ENCODE results near the gene TBRG4.

The TBRG4 gene

GRCh38 chr7:45140827-45141226 is 29.3 kb upstream of the TBRG4 start:
- DNase-seq: no peak

- no peak for DNase-seq
Measured at GRCh38 chr7:45138433-45139267, 27.2 kb upstream of the TBRG4 start.

GRCh38 chr7:45136106-45137060 is 24.9 kb upstream of the TBRG4 start:
- DNase-seq: peak; percentile 48 to 69

- no peak for DNase-seq
Measured at GRCh38 chr7:45133877-45134276, 22.4 kb upstream of the TBRG4 start.

- no peak for DNase-seq
Measured at GRCh38 chr7:45133352-45133751, 21.9 kb upstream of the TBRG4 start.

GRCh38 chr7:45132708-45133320 is 21.3 kb upstream of the TBRG4 start:
- DNase-seq: no peak

GRCh38 chr7:45131891-45132290 is 20.4 kb upstream of the TBRG4 start:
- DNase-seq: no peak

- no peak for DNase-seq
Measured at GRCh38 chr7:45130910-45131309, 19.4 kb upstream of the TBRG4 start.

GRCh38 chr7:45129906-45130305 is 18.4 kb upstream of the TBRG4 start:
- no peak for DNase-seq

GRCh38 chr7:45129181-45129800 is 17.8 kb upstream of the TBRG4 start:
- DNase-seq: no peak

GRCh38 chr7:45126920-45127319 is 15.4 kb upstream of the TBRG4 start:
- DNase-seq: no peak

- no peak for DNase-seq
Measured at GRCh38 chr7:45126201-45126600, 14.7 kb upstream of the TBRG4 start.

- DNase-seq: no peak
Measured at GRCh38 chr7:45125193-45125904, 13.9 kb upstream of the TBRG4 start.

- no peak for DNase-seq
Measured at GRCh38 chr7:45123913-45124710, 12.6 kb upstream of the TBRG4 start.

GRCh38 chr7:45122975-45123860 is 11.7 kb upstream of the TBRG4 start:
- DNase-seq: no peak

- DNase-seq: no peak
Measured at GRCh38 chr7:45119550-45119949, 8.1 kb upstream of the TBRG4 start.

GRCh38 chr7:45118889-45119331 is 7.4 kb upstream of the TBRG4 start:
- no peak for DNase-seq

- no peak for DNase-seq
Measured at GRCh38 chr7:45118292-45118691, 6.8 kb upstream of the TBRG4 start.

GRCh38 chr7:45117582-45117981 is 6.1 kb upstream of the TBRG4 start:
- DNase-seq: no peak

- DNase-seq: no peak
Measured at GRCh38 chr7:45116048-45116447, 4.6 kb upstream of the TBRG4 start.
